HG03103 (cell line): ENCODE data around the gene OXTR.

ENCODE experiments used
- ATAC-seq: cut with Tn5 transposase; IDR thresholded peaks from one replicate; pipeline ENCODE4 v1.9.1; 2021; ENCODE audit warnings: low read depth; ENCODE audit not compliant: unreplicated experiment

Gene OXTR

GRCh38 chr3:8767667-8768363 is 1.6 kb downstream of the OXTR start:
- peak; percentile 29 for ATAC-seq

DNA sequence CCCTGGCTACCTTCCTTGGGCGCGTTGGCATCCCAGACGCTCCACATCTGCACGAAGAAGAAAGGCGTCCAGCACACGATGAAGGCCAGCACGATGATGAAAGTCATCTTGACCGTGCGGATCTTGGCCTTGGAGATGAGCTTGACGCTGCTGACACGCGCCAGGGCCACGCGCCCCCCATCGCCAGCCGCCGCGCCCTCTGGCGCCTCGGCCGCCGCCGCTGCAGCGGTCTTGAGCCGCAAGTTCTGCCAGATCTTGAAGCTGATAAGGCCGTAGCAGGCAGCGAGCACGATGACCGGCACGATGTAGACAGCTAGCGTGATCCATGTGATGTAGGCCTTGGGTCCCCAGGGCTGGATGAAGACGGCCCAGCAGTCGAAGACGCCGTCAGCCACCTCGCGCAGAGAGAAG is 2.2 kb downstream of the OXTR start:
- ATAC-seq, result no peak

GRCh38 chr3:8766148-8766547 is 3.3 kb downstream of the OXTR start:
- no peak for ATAC-seq

- no peak for ATAC-seq
Observed at GRCh38 chr3:8765528-8765927, 3.9 kb downstream of the OXTR start.

DNA sequence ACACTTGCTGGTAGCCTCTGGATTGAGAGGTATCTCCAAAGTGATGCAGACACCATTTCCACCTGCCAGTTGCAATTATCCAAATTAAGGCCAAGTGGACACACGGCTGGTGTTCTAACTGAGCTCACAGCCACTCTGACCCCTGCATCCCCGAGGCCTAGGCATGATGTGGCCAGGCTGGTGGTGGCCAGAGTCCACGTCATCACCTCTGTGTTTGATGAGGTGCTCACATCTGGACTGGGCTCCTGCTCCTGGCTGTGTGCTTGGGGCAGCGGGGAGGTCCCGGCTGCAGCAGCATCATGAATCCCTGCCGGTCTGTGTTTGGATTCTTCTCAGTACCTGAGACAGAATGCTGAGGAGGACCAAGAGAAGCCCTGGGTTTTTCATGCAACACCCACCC is 4.9 kb downstream of the OXTR start:
- ATAC-seq, result no peak

- ATAC-seq, result no peak
Observed at GRCh38 chr3:8762607-8763377, 6.6 kb downstream of the OXTR start.

DNA sequence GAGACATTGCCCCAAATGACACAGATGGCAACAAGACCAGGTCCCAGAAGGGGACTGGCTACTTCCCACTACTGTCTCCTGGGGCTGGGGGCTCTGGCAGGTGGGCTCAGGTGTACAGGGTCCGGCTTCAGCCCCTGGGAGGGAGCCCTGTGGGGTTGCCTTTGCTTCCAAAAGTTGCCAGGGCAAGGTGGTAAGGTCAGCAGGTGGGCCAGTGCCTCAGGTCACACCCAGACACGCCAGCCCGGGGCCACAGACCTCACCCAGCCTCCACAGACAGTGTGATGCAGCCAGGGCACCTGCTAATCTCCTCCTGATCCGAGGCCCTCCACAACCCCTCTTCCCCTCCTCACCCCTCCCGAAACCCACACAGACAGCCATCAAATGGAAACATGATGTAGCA is 7.5 kb downstream of the OXTR start:
- no peak for ATAC-seq

DNA sequence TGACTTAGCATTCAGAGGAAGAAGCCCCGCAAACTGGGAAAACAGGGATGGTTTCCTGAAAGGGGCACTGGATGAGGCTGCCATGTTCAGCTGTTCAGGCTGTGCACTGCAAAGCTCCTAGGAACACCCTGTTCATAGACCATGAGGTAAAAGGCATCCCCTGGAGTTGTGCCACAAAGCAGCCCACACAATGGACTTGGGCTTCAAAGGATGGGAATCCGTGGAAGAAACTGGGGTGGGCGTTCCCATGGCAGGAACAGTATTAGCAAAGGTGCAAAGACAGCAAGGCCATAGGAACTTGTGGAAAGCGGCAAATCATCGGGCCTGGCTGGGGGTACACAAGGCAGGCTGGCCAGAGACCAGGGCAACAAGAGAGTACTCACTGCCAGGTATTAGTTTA is 8.9 kb downstream of the OXTR start:
- ATAC-seq, result no peak

DNA sequence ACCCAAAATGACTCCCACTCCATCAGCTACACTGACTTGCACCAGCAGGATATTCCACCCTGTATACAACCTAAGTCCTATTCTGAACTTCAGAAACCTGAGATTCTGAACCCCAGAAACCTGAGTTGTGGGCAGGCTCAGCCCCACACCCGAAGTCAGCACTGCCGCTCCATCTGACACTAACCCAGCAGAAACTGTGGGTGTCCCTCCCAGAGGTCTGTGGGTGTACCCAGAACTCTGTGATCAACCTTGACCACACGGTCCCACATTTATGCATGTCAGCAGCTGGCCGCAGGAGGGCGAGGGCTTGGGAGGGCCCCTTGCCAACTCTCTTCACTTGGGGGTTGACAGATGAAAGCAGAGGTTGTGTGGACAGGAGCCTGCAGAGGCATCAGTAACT is 9.3 kb downstream of the OXTR start:
- no peak for ATAC-seq

GRCh38 chr3:8759038-8759707 is 10.2 kb downstream of the OXTR start:
- no peak for ATAC-seq

DNA sequence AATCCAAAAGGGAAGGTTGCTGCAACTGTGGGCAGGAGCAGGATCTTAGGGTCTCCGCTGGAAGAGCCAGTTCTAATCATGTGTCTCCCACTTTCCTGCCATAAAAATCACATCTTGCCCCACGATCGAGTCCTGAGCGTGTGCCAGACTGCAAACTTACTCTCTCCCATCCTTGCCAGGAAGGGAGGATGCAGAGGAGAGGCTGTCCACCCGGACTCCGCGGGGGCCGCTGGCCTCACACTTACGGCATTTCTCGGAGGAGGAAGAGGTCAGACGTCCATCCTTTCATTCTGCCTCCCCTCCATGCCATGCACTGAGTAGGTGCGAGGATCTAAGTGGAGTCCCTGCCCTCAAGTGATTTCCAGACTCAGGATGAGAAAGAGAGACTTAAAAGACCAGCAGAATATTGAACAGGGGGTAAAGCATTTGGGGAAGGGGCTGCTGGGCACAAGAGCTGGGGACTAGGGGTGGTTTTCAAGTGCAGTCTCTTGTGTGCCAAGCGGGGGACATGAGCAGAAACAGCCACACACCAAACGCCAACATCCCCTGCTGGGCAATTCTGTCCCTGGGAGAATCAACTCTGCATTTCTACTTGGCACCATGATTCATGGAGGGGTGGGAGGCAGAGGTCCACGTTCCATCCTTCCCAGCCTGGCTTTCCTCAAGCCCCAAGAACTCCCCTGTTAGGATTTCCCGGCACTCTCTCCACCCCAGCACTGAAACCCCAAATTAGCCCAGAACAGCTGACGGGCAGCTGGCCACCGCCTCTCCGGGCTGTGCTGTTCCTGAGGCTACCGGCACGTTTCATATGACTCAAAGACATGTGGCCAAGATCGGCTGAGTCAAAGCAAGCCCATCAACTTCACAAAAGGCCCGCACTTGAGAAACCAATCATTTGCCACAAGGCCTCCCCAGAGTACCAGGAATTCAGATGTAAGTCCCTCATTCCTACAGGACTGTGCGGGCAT is 11.6 kb downstream of the OXTR start:
- no peak for ATAC-seq

GRCh38 chr3:8756671-8757070 is 12.7 kb downstream of the OXTR start:
- ATAC-seq, result no peak

- no peak for ATAC-seq
Observed at GRCh38 chr3:8755564-8756237, 13.7 kb downstream of the OXTR start.

DNA sequence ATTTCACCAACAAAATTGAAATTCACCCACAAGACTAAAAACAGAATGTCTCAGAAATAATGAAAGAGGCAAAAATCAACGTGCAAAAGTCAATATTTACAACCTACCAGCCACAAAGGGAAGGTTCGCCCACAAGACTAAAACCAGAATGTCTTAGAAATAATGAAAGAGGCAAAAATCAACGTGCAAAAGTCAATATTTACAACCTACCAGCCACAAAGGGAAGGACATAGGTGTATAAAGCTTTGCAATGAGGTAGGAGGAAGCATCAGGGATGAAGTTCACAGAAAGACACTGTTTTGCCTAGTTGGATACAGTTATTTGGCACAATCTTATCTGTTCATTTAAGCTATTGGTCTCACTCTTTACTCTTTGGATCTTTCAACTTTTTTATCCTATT is 14.3 kb downstream of the OXTR start:
- no peak for ATAC-seq

GRCh38 chr3:8752832-8753231 is 16.6 kb downstream of the OXTR start:
- no peak for ATAC-seq

GRCh38 chr3:8749316-8749715 is 20.1 kb downstream of the OXTR start:
- no peak for ATAC-seq

DNA sequence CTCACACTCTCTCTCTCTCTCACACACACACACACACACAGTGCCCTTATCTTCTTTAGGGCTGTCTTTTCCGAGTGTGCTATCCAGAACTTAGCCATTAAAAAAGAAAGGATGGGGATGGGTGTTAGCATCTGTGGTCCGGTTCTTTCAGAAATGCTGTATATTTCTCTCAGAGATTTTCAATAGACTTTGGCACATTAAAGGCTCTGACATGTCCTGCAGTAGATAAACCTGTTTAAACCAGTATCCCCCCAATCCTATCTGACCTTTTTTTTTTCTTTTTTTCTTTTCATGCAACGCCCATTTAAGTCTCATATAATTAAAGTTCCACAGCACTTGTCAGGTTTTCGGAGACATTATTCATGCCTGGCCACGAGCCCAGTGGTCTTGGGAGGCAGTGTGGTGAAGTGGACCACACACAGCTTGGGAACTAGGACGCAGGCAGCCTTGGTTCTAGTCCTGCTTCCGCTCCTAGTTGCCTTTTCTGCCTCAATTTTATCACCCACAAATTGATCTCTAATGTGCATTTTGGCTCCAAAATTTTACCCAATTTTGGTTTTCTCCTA is 22.6 kb downstream of the OXTR start:
- ATAC-seq, result no peak

DNA sequence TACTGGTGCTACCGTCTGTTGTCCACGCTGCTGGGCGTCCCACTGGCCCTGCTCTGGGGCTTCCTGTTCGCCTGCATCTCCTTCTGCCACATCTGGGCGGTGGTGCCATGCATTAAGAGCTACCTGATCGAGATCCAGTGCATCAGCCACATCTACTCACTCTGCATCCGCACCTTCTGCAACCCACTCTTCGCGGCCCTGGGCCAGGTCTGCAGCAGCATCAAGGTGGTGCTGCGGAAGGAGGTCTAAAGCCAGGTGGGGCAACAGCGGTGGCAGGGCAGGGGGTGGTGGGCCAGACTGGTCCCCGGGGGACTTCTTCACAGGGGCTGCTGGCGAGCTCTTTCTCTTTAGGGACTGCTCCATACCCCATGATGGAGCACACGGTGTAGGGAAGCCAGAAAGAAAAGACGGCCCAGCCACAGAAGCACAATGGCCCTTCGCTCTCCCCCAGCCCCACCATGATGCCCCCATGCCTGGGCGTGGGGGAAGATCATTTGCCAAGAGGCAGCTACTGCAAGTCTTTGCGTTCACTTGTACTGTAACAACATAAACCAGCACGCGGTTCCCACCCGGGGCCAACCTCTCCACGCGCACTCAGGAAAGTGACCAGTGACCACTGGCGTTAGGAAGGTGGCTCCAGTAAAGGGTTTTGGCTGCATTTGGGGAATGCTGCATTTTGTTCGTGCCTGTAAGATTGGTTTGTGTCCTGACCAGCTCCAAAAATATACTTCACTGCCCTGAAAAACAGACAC is 23.6 kb downstream of the OXTR start:
- no peak for ATAC-seq

- no peak for ATAC-seq
Observed at GRCh38 chr3:8743911-8744310, 25.5 kb downstream of the OXTR start.
